ENCODE results near the gene MYO5A. TPM values are rescaled to one million over a fixed set of nuclear protein-coding genes. Genes with fewer than 3 reads are reported as not detected.

Gene MYO5A
- total RNA-seq, 1 experiment from 2014 or later, result 33.4 TPM

DNA sequence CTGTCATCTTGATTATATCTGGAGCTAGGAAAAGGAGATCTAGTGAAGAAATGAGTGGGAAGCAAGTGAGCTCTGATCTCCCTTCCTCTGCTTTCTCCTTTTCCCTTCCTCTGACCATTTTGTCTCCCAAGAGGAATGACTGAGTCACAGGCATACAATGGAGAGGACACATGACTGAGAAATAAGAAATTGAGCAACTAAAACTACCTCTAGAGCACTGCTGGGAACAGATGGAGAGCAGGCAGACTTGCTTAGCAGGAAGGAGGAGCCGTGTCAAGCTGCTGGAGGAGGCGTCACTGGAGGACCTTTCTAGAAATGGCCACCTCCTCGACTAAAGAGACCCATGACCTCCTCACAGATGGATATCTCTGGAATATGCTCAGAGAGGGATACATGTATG, 166.2 kb downstream of the MYO5A start:
- no peak for DNase-seq (ENCODE audit: low spot score)

GRCh38 chr15:52361975-52362494, 166.6 kb downstream of the MYO5A start:
- DNase-seq (ENCODE audit: low spot score), result no peak

DNA sequence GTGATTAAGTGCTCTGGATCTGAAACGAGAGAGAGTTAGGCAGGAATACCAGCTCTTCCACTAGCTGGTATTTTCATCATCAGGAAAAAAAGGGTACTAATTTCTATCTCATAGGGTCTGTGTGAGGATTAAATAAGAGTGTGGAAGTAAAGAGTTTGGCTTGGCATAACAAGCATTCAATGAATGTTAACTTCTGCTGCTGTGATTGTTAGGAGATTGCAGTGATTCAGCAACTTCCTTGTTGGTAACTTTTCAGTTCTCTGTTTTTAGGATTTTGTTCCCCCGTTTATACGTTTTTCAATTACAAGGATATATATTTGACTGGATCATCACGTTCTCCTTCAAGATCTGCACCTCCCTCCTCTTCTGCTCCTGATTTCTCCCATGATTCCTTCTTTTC, 167.2 kb downstream of the MYO5A start:
- DNase-seq (ENCODE audit: low spot score), result no peak

- no peak for DNase-seq (ENCODE audit: low spot score)
Measured at GRCh38 chr15:52360229-52361203, 168.2 kb downstream of the MYO5A start.

GRCh38 chr15:52359722-52360121, 169.0 kb downstream of the MYO5A start:
- DNase-seq (ENCODE audit: low spot score), result no peak

DNA sequence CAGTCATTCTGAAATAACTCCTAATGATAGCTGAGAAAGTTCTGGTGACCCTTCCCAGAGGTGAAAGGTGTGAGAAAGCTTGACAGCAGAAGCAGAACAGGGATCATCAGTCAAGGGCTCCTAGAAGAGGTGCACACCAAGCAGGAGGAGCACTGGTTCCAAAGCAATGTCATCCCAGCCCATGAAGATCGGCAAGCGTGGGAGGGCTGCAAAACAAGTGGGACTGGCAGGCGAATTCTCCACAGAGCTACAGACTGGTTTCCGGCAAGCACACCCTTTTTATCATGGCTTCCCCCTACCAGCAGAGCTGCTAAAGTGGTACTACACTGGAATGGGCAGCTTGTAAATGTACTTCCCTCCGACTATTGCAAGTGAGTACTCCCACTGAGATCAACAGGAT, 170.7 kb downstream of the MYO5A start:
- no peak for DNase-seq (ENCODE audit: low spot score)

GRCh38 chr15:52352086-52352485, 176.6 kb downstream of the MYO5A start:
- no peak for DNase-seq (ENCODE audit: low spot score)

- DNase-seq (ENCODE audit: low spot score), result no peak
Measured at GRCh38 chr15:52351206-52351908, 177.3 kb downstream of the MYO5A start.

GRCh38 chr15:52350423-52350822, 178.3 kb downstream of the MYO5A start:
- DNase-seq (ENCODE audit: low spot score), result no peak

- peak; percentile 31 for DNase-seq (ENCODE audit: low spot score)
Measured at GRCh38 chr15:52349052-52349700, 179.5 kb downstream of the MYO5A start.

- peak; percentile 8 for DNase-seq (ENCODE audit: low spot score)
Measured at GRCh38 chr15:52348056-52348745, 180.5 kb downstream of the MYO5A start.

GRCh38 chr15:52344592-52344991, 184.1 kb downstream of the MYO5A start:
- DNase-seq (ENCODE audit: low spot score), result no peak

DNA sequence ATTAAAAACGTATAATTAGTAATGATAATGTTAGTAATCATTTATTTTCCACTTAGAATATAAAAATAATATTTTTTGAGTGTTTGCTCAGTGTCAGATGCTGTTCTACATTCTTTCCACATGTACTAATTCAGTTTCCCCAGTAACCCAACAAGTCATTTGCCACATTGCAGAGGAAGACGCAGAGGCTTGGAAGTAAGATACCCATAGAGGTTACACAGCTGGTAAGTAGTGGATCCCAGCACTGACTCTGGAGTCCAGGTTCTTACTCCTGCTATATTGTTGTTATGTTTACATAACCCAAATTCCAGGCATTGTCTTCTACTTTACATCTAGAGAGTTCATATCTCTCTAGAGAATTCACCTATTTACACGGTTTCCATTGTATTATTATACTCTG, 184.8 kb downstream of the MYO5A start:
- DNase-seq (ENCODE audit: low spot score), result no peak

- DNase-seq (ENCODE audit: low spot score), result no peak
Measured at GRCh38 chr15:52340093-52340492, 188.6 kb downstream of the MYO5A start.

DNA sequence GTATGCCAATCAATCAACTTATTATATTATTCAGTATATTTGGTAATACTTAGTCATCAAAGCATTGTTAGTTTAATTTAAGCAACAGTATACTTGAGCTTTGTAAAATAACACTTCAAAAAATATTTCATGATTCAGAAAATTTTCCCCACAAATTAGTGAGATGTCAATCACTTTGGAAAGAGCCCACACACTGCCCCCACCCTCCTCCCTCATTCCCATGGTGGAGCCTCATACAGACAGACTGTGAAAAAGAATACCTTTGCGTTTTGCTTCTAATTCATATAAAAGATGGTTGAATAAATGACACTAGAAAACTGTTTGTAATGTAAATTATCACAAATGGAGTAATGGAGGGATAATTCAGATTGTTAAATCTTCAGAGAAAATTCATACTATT, 189.8 kb downstream of the MYO5A start:
- no peak for DNase-seq (ENCODE audit: low spot score)

GRCh38 chr15:52338058-52338457, 190.6 kb downstream of the MYO5A start:
- peak; percentile 18 for DNase-seq (ENCODE audit: low spot score)

DNA sequence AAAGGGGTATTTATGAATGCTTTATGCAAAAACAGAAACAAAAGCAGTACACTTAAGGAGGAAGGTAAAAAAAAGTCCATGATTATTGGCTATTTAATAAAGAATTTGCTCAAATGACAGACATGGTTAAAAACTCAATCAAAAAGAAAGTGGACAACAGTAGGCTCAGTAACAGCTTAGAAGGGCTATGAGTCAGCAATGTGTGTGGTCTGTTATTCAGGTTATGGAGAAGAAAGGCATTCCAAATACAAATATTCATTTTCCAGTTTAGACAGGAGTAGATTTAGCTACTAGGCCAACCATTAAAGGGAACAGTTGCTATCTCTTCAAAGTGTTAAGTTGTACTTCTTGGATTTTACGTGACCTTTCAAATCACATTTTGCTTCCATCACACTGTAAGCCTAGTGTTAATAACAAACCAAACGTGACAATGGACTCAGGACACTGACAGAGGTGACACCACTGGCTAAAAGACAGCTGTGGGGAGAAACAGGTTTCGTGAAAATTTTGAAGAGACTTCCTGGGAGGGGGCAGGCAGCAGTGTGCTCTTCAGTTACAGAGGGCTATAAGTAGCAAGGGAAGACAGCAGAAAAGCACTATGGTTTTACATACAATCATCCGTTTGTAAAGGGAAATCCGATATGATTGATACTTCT, 191.4 kb downstream of the MYO5A start:
- peak; percentile 57 for DNase-seq (ENCODE audit: low spot score)

DNA sequence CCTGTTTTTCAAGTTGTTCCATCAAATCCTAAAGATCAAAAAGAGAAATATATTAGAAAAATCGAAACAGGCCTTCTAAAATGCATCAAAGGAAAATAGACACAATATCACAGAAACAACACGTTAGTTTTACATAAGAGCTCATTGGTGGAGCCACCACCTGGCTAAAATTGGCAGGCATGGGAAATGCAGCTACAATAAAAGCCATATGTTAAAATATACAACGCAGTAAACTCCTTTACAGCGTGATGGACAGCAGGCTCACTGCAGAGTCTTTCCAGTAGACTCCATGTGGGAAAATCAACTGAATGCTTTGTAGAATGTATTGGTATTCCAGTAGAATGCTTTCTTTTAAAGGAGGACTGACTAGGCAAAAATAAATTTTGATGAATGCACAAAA, 192.2 kb downstream of the MYO5A start:
- no peak for DNase-seq (ENCODE audit: low spot score)

- DNase-seq (ENCODE audit: low spot score), result no peak
Measured at GRCh38 chr15:52334491-52335160, 194.1 kb downstream of the MYO5A start.

- peak; percentile 71 for DNase-seq (ENCODE audit: low spot score)
Measured at GRCh38 chr15:52331490-52332240, 197.0 kb downstream of the MYO5A start.

Data from A172 (cell line).